Measurements from ENCODE around the gene MED8.
A peak's percentile ranks its signal among the peaks of the same experiment; 100 is the strongest.

Gene MED8

GRCh38 chr1:43363283-43363934 lies 26.2 kb downstream of the MED8 start:
- TF ChIP-seq CTCF (IDR thresholded peaks at IDR 0.05; ENCODE audit: low read depth, low read length): no peak
- Histone ChIP-seq H3K4me1 (no peaks in the 10 kb centered on the region), H3K36me3 (peaks cover 27% of the 10 kb centered on the region), H3K4me3 (ENCODE audit: low read depth, low read length) (no peak overlapping the region), H3K9me3 (no peaks in the 10 kb centered on the region), H3K27me3 (no peaks in the 10 kb centered on the region)
- DNase-seq: no peak

DNA sequence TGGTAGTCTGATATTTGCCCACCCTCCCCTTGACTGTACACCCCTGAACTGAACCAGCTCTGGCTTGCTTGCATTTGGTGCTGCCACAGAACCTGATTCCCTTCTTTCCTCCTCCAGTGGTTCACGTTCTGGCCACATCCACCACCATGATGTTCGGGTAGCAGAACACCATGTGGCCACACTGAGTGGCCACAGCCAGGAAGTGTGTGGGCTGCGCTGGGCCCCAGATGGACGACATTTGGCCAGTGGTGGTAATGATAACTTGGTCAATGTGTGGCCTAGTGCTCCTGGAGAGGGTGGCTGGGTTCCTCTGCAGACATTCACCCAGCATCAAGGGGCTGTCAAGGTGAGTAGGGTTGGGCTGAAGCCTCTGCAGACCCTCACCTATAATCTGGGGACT lies 29.0 kb downstream of the MED8 start:
- Histone ChIP-seq H3K4me3 (ENCODE audit: low read depth, low read length) (peak overlapping the region; percentile 73), H3K27me3 (no peaks in the 10 kb centered on the region), H3K4me1 (no peaks in the 10 kb centered on the region), H3K36me3 (peaks cover 27% of the 10 kb centered on the region), H3K9me3 (no peaks in the 10 kb centered on the region)
- no peak for DNase-seq
- no peak for TF ChIP-seq CTCF (IDR thresholded peaks at IDR 0.05; ENCODE audit: low read depth, low read length)

GRCh38 chr1:43359696-43360095 lies 29.9 kb downstream of the MED8 start:
- H3K36me3 ChIP-seq: peaks cover 27% of the 10 kb centered on the region
- TF ChIP-seq CTCF (IDR thresholded peaks at IDR 0.05; ENCODE audit: low read depth, low read length): no peak
- DNase-seq: no peak
- no peaks in the 10 kb centered on the region for H3K27me3 ChIP-seq
- H3K9me3 ChIP-seq: no peaks in the 10 kb centered on the region
- H3K4me3 ChIP-seq (ENCODE audit: low read depth, low read length): peak overlapping the region; percentile 73
- H3K4me1 ChIP-seq: no peaks in the 10 kb centered on the region

DNA sequence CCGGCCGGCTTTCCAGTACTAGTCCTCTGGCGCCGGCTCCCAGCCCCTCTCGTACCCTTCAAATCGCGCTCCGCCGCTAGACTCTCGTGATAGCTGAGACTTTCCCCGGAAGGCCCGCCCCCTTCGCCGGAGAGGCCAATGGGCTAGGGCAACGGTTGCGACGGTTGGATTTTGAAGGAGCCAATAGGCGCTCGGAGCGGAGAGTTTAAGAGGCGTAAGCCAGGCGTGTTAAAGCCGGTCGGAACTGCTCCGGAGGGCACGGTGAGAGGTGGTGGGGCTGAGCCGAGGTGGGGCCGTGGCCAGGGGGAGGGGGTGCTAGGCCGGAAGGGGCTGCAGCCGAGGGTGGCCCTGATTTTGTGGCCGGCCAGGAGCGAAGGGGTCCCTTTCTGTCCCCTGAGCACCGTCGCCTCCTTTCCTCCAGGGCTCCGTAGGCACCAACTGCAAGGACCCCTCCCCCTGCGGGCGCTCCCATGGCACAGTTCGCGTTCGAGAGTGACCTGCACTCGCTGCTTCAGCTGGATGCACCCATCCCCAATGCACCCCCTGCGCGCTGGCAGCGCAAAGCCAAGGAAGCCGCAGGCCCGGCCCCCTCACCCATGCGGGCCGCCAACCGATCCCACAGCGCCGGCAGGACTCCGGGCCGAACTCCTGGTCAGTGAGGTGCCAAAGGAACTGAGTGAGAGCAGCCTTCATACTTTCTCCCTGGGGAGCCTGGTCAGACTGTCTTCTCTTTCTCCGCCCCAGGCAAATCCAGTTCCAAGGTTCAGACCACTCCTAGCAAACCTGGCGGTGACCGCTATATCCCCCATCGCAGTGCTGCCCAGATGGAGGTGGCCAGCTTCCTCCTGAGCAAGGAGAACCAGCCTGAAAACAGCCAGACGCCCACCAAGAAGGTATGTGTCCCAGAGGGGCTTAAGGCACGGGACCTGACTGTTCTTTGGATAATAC lies 30.6 kb downstream of the MED8 start, which contains the start of gene CDC20:
Gene CDC20, plus strand, starts transcription at position 236 of the 948 bp plus-strand sequence. Its CDS starts 235 bp downstream, at position 471.
- Histone ChIP-seq H3K27me3 (no peaks in the 10 kb centered on the region), H3K4me3 (ENCODE audit: low read depth, low read length) (peak within 1 kb of the TSS; percentile 76), H3K9me3 (no peaks in the 10 kb centered on the region), H3K36me3 (peaks cover 27% of the 10 kb centered on the region), H3K4me1 (no peaks in the 10 kb centered on the region)
- peak; percentile 94 for DNase-seq
- no peak for TF ChIP-seq CTCF (IDR thresholded peaks at IDR 0.05; ENCODE audit: low read depth, low read length)

GRCh38 chr1:43358121-43358745 lies 31.4 kb downstream of the MED8 start:
- peaks cover 24% of the 10 kb centered on the region for H3K36me3 ChIP-seq
- no peaks in the 10 kb centered on the region for H3K9me3 ChIP-seq
- peak; percentile 27; the same call in 1 of the 2 replicates for TF ChIP-seq CTCF (IDR thresholded peaks at IDR 0.05; ENCODE audit: low read depth, low read length)
- H3K4me3 ChIP-seq (ENCODE audit: low read depth, low read length): peak overlapping the region; percentile 76
- DNase-seq: peak; percentile 18
- H3K27me3 ChIP-seq: no peaks in the 10 kb centered on the region
- no peaks in the 10 kb centered on the region for H3K4me1 ChIP-seq

Data from BE2C (cell line).